BJ (cell line): ENCODE results near the gene KERA. TPM values are rescaled to one million over a fixed set of nuclear protein-coding genes. Genes with fewer than 3 reads are reported as not detected.

Source experiments
- CTCF ChIA-PET: fragments of 350-600 bp; formaldehyde crosslinking; extraction: SDS; loops from one replicate; lab custom pipeline; 2021; ENCODE audit warnings: antibody characterized with exemption, inconsistent platforms; lab: Yijun Ruan, JAX
- POLR2A ChIA-PET: fragments of 300-600 bp; sonication (Branson Sonifier 250); formaldehyde crosslinking; extraction: SDS; loops from one replicate; lab custom pipeline; 2021; ENCODE audit warnings: antibody characterized with exemption; lab: Charles Lee
- DNase-seq: peaks from one replicate; pipeline ENCODE4 v3.0.0-alpha.2; 2011; ENCODE audit warnings: low read depth
- H3K27me3 ChIP-seq: 2 replicates; pipeline ENCODE4 v1.6.0; 2011; ENCODE audit warnings: low read length; ENCODE audit not compliant: control insufficient read depth, insufficient read depth
- H3K36me3 ChIP-seq: 2 replicates; pipeline ENCODE4 v1.5.1; 2011; ENCODE audit warnings: low read length; ENCODE audit not compliant: control insufficient read depth, insufficient read depth
- H3K4me3 ChIP-seq: 2 replicates; pipeline ENCODE4 v1.5.1; 2011; ENCODE audit warnings: low read depth, mild to moderate bottlenecking, control low read depth, low read length
- CTCF ChIP-seq: IDR thresholded peaks from 2 replicates; pipeline ENCODE4 v1.5.1; 2011; ENCODE audit warnings: low read depth, mild to moderate bottlenecking, control low read depth, inconsistent platforms, low read length, moderate library complexity; ENCODE audit not compliant: insufficient read depth
- polyA plus RNA-seq: library from polyadenylated mRNA; depleted of rRNA; stranded (reverse); fragments of >200 nt; gene quantifications from 2 replicates; pipeline ENCODE4 v1.2.3, GENCODE V29; 2011

Gene KERA
- polyA plus RNA-seq, 1 experiment: not detected

DNA sequence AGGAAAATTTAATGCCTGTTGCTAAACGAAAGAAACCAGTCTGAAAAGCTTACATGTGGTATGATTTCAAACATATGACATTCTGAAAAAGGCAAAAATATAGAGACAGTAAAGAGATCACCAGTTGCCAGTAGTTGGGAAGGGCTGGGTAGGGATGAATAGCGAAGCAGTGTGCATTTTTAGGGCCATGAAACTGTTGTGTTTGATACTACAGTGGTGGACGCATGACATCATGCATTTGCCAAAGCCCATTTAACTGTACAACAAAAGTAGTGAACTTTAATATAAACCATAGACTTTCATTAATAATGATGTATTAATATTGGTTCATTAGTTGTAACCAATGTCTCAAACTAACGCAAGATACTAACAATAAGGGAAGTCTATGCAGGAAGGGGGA, 38.4 kb downstream of the KERA start:
- CTCF ChIA-PET: no interaction called here
- H3K36me3 ChIP-seq: no peaks in the 10 kb centered on the region

DNA sequence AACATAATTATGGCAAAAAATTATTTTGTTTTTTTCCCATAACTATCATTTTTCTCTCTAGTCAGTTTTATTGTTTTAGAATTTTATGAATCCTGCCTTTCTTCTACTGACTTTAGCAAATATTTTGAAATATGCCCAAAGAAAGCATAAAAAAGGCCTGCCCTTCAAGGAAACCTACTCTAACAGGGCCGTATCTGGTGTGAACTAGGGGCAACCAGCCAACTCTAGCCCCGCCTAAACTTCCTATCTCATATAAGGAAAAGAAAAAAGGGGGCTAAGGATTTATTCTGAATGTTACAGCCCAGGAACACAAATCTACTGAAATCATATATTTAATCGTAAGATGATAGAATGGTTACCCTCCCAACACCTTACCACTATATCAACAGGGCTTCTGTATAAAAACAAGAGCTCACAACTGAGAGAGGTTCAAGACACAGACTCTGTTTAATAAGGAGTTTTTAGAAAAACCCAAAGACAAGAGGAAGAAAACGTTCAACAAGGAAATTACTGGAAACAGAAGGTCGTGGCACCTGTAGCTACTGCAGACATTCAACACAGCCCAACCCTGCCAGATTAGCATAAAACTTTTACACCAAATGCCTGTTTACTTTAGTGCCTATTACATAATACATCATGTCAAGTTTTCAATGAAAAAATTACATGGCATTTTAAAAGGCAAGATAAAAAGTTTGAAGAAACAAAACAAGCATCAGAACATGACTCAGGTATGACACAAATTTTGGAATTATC, 40.1 kb downstream of the KERA start:
- TF ChIP-seq CTCF: no peak
- Histone ChIP-seq H3K27me3 (no peaks in the 10 kb centered on the region), H3K36me3 (no peaks in the 10 kb centered on the region), H3K4me3 (no peak overlapping the region)
- CTCF ChIA-PET: no interaction called here
- no peak for DNase-seq
- POLR2A ChIA-PET: no interaction called here

More for the DNA sequence above, 38.4 kb downstream of the KERA start:
- no peaks in the 10 kb centered on the region for H3K27me3 ChIP-seq
- POLR2A ChIA-PET: no interaction called here
- H3K4me3 ChIP-seq: no peak overlapping the region
- DNase-seq: no peak
- no peak for TF ChIP-seq CTCF

- TF ChIP-seq CTCF: no peak
Measured at GRCh38 chr12:91017043-91017442, 40.8 kb downstream of the KERA start.

DNA sequence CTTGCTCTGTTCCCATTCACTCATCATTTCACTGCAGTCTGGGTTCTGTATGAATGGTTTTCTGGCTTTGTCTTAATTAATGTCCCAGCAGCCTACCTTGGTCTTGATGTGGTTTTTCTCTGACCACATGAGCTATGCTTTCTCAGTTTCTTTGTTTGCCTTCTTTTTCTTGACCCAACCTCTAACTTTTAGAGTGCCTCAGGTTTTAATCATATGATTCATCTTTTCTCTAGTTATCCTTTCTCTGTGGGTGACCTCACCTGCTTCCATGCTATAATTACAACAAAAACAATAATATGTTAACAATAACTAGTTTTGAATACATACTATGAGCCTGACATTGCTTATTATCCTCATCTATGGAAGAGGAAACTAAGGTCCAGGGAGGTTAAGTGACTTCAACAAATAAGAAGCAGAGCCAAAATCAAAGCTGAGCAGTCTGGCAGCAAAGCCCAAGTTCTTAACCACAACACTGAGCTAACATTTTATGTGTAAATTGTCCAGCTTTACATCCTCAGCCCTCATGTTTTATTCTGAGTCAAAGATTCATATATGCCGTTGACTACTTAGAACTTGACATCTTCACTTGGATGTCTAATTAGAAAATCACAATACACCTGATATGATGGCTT, 48.4 kb downstream of the KERA start:
- POLR2A ChIA-PET: no interaction called here

More at GRCh38 chr12:91017043-91017442, 40.8 kb downstream of the KERA start:
- H3K4me3 ChIP-seq: no peak overlapping the region
- no peaks in the 10 kb centered on the region for H3K27me3 ChIP-seq
- no peaks in the 10 kb centered on the region for H3K36me3 ChIP-seq
- ChIA-PET POLR2A (no interaction called here), CTCF (no interaction called here)
- no peak for DNase-seq

More for the DNA sequence above, 48.4 kb downstream of the KERA start:
- no peaks in the 10 kb centered on the region for H3K27me3 ChIP-seq
- no peak for TF ChIP-seq CTCF
- no peak overlapping the region for H3K4me3 ChIP-seq
- no peaks in the 10 kb centered on the region for H3K36me3 ChIP-seq
- no peak for DNase-seq
- CTCF ChIA-PET: interaction anchor here (0.7 kb wide), 1 partner anchor 15 kb away, joined by 4 read pairs; no protein-coding TSS in a partner anchor
